Chondrocyte (in vitro differentiated cells): ENCODE data around the gene SLC6A4. TPM values are rescaled to one million over a fixed set of nuclear protein-coding genes. Genes with fewer than 3 reads are reported as not detected.

Source experiments
- total RNA-seq: library from RNA; stranded (reverse); gene quantifications from 3 replicates; pipeline ENCODE4 v1.2.1, GENCODE V29; 2021

SLC6A4 gene
- total RNA-seq, 1 donor from 2014 or later: not detected

Other genes starting within 250 kb of the SLC6A4 start
- 19.2 to 29.0 TPM (median 21.0 TPM) in 3 replicates for gene NSRP1, start 118.9 kb downstream of the SLC6A4 start, total RNA-seq
- gene BLMH, start 56.2 kb upstream of the SLC6A4 start, total RNA-seq: 44.5 to 60.2 TPM (median 49.5 TPM) in 3 replicates
- not detected in 3 replicates for gene TMIGD1, start 98.4 kb upstream of the SLC6A4 start, total RNA-seq
- 76.6 to 96.6 TPM (median 78.1 TPM) in 3 replicates for gene CPD, start 143.2 kb upstream of the SLC6A4 start, total RNA-seq
- gene GOSR1, start 241.7 kb upstream of the SLC6A4 start, total RNA-seq: 46.4 to 59.4 TPM (median 47.5 TPM) in 3 replicates